SK-N-SH treated with all-trans-retinoic acid at 6 μM for 48 hours (cell line): ENCODE measurements around the gene NUTF2.

Experiments used
- ATAC-seq: fragments of 200-7000 bp; cut with Tn5 transposase; 3 replicates; pipeline ENCODE4 v1.9.1; 2020; ENCODE audit warnings: mild to moderate bottlenecking, moderate library complexity
- ARNTL ChIP-seq: fragments of 450-650 bp; formaldehyde crosslinking; IDR thresholded peaks from 2 replicates; pipeline ENCODE4 v1.5.0; 2020; ENCODE audit warnings: low read depth, mild to moderate bottlenecking, moderate library complexity, borderline replicate concordance
- BACH2 ChIP-seq: fragments of 250-450 bp; sonication (Bioruptor Pico); IDR thresholded peaks from 2 replicates; pipeline ENCODE4 v1.9.0; 2021; ENCODE audit warnings: mild to moderate bottlenecking, borderline replicate concordance
- CSDC2 ChIP-seq: fragments of 250-450 bp; sonication (Bioruptor Pico); IDR thresholded peaks from 2 replicates; pipeline ENCODE4 v1.5.0; 2020; ENCODE audit warnings: mild to moderate bottlenecking, moderate library complexity
- GLIS3 ChIP-seq: fragments of 250-450 bp; sonication (Bioruptor Pico); IDR thresholded peaks from 2 replicates; pipeline ENCODE4 v1.5.0; 2020; ENCODE audit warnings: mild to moderate bottlenecking, moderate library complexity
- ISL1 ChIP-seq: fragments of 250-450 bp; sonication (Bioruptor Pico); IDR thresholded peaks from 2 replicates; pipeline ENCODE4 v2.1.2; 2022; ENCODE audit warnings: mild to moderate bottlenecking, moderate library complexity
- OSR1 ChIP-seq: fragments of 250-450 bp; sonication (Bioruptor Pico); IDR thresholded peaks from 2 replicates; pipeline ENCODE4 v1.8.0; 2022; ENCODE audit warnings: moderate library complexity, mild to moderate bottlenecking, inconsistent platforms
- RARB ChIP-seq: fragments of 250-450 bp; sonication (Bioruptor Pico); IDR thresholded peaks from 2 replicates; pipeline ENCODE4 v1.8.0; 2021; ENCODE audit warnings: mild to moderate bottlenecking, moderate library complexity
- SNAI2 ChIP-seq: fragments of 250-450 bp; sonication (Bioruptor Pico); IDR thresholded peaks from 2 replicates; pipeline ENCODE4 v1.5.0; 2020; ENCODE audit warnings: mild to moderate bottlenecking, moderate library complexity
- TCF4 ChIP-seq: fragments of 250-450 bp; sonication (Bioruptor Pico); IDR thresholded peaks from 2 replicates; pipeline ENCODE4 v1.8.0; 2021; ENCODE audit warnings: mild to moderate bottlenecking, moderate library complexity, borderline replicate concordance
- TOX ChIP-seq: fragments of 250-450 bp; sonication (Bioruptor Pico); IDR thresholded peaks from 2 replicates; pipeline ENCODE4 v1.8.0; 2021; ENCODE audit warnings: mild to moderate bottlenecking, moderate library complexity, borderline replicate concordance
- ZC3H10 ChIP-seq: fragments of 250-450 bp; sonication (Bioruptor Pico); IDR thresholded peaks from 2 replicates; pipeline ENCODE4 v1.5.1; 2021; ENCODE audit warnings: mild to moderate bottlenecking, moderate library complexity
- ZFP30 ChIP-seq: fragments of 450-650 bp; formaldehyde crosslinking; IDR thresholded peaks from 2 replicates; pipeline ENCODE4 v1.5.0; 2022; ENCODE audit warnings: mild to moderate bottlenecking, moderate library complexity
- ZNF565 ChIP-seq: fragments of 450-650 bp; formaldehyde crosslinking; conservative IDR thresholded peaks from 2 replicates; pipeline ENCODE4 v1.5.0; 2020; ENCODE audit warnings: low read depth, mild to moderate bottlenecking, moderate library complexity
- ZNF8 ChIP-seq: fragments of 450-650 bp; formaldehyde crosslinking; IDR thresholded peaks from 2 replicates; pipeline ENCODE4 v1.5.0; 2020; ENCODE audit warnings: mild to moderate bottlenecking, moderate library complexity
- TF ChIP-seq, protein P1 (sequence below): fragments of 250-450 bp; sonication (Bioruptor Pico); IDR thresholded peaks from 2 replicates; pipeline ENCODE4 v1.5.1; 2020; ENCODE audit warnings: low read depth, mild to moderate bottlenecking, moderate library complexity
- TF ChIP-seq, protein P2 (sequence below): fragments of 250-450 bp; sonication (Bioruptor Pico); IDR thresholded peaks from 2 replicates; pipeline ENCODE4 v1.8.0; 2021; ENCODE audit warnings: low read depth, mild to moderate bottlenecking, moderate library complexity, borderline replicate concordance
- TF ChIP-seq, protein P3 (sequence below): fragments of 250-450 bp; sonication (Bioruptor Pico); IDR thresholded peaks from 2 replicates; pipeline ENCODE4 v1.5.1; 2021; ENCODE audit warnings: mild to moderate bottlenecking, moderate library complexity
- TF ChIP-seq, protein P4 (sequence below): fragments of 250-450 bp; sonication (Bioruptor Pico); IDR thresholded peaks from 2 replicates; pipeline ENCODE4 v1.5.0; 2020; ENCODE audit warnings: mild to moderate bottlenecking, moderate library complexity
- TF ChIP-seq, protein P5 (sequence below): fragments of 250-450 bp; sonication (Bioruptor Pico); IDR thresholded peaks from 2 replicates; pipeline ENCODE4 v1.8.0; 2020; ENCODE audit warnings: mild to moderate bottlenecking, moderate library complexity, borderline replicate concordance

NUTF2 gene

DNA sequence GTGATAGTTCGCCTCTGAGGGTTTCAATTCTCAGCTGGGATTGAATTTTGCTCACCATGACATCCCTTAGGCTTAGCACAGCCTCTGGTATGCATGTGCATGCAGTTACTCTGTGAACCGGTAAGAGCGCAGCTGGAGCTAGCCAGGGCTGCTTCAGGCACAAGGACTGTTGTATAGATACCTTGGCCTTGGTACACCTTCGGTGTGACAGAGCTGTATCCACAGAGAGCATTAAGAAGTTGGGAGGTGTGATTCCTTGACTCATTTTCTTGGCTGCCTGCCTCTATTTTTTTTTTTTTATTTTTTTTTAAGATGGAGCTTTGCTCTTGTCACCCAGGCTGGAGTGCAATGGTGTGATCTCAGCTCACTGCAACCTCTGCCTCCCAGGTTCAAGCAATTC is 2.2 kb upstream of the NUTF2 start:
- peak; percentile 22 for ATAC-seq
- TF ChIP-seq, protein P1, sequence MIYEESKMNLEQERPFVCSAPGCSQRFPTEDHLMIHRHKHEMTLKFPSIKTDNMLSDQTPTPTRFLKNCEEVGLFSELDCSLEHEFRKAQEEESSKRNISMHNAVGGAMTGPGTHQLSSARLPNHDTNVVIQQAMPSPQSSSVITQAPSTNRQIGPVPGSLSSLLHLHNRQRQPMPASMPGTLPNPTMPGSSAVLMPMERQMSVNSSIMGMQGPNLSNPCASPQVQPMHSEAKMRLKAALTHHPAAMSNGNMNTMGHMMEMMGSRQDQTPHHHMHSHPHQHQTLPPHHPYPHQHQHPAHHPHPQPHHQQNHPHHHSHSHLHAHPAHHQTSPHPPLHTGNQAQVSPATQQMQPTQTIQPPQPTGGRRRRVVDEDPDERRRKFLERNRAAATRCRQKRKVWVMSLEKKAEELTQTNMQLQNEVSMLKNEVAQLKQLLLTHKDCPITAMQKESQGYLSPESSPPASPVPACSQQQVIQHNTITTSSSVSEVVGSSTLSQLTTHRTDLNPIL (CRISPR knock-in tag) = no peak
- TF ChIP-seq ZNF565 (CRISPR knock-in tag) (no peak), ZNF8 (CRISPR knock-in tag) (no peak), GLIS3 (CRISPR knock-in tag) (no peak), TCF4 (CRISPR knock-in tag) (no peak), ARNTL (CRISPR knock-in tag) (no peak), ZC3H10 (no peak)
- TF ChIP-seq, protein P2, sequence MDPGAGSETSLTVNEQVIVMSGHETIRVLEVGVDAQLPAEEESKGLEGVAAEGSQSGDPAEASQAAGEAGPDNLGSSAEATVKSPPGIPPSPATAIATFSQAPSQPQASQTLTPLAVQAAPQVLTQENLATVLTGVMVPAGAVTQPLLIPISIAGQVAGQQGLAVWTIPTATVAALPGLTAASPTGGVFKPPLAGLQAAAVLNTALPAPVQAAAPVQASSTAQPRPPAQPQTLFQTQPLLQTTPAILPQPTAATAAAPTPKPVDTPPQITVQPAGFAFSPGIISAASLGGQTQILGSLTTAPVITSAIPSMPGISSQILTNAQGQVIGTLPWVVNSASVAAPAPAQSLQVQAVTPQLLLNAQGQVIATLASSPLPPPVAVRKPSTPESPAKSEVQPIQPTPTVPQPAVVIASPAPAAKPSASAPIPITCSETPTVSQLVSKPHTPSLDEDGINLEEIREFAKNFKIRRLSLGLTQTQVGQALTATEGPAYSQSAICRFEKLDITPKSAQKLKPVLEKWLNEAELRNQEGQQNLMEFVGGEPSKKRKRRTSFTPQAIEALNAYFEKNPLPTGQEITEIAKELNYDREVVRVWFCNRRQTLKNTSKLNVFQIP = no peak
- TF ChIP-seq, protein P3, sequence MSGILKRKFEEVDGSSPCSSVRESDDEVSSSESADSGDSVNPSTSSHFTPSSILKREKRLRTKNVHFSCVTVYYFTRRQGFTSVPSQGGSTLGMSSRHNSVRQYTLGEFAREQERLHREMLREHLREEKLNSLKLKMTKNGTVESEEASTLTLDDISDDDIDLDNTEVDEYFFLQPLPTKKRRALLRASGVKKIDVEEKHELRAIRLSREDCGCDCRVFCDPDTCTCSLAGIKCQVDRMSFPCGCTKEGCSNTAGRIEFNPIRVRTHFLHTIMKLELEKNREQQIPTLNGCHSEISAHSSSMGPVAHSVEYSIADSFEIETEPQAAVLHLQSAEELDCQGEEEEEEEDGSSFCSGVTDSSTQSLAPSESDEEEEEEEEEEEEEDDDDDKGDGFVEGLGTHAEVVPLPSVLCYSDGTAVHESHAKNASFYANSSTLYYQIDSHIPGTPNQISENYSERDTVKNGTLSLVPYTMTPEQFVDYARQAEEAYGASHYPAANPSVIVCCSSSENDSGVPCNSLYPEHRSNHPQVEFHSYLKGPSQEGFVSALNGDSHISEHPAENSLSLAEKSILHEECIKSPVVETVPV (CRISPR knock-in tag) = no peak
- TF ChIP-seq, protein P4, sequence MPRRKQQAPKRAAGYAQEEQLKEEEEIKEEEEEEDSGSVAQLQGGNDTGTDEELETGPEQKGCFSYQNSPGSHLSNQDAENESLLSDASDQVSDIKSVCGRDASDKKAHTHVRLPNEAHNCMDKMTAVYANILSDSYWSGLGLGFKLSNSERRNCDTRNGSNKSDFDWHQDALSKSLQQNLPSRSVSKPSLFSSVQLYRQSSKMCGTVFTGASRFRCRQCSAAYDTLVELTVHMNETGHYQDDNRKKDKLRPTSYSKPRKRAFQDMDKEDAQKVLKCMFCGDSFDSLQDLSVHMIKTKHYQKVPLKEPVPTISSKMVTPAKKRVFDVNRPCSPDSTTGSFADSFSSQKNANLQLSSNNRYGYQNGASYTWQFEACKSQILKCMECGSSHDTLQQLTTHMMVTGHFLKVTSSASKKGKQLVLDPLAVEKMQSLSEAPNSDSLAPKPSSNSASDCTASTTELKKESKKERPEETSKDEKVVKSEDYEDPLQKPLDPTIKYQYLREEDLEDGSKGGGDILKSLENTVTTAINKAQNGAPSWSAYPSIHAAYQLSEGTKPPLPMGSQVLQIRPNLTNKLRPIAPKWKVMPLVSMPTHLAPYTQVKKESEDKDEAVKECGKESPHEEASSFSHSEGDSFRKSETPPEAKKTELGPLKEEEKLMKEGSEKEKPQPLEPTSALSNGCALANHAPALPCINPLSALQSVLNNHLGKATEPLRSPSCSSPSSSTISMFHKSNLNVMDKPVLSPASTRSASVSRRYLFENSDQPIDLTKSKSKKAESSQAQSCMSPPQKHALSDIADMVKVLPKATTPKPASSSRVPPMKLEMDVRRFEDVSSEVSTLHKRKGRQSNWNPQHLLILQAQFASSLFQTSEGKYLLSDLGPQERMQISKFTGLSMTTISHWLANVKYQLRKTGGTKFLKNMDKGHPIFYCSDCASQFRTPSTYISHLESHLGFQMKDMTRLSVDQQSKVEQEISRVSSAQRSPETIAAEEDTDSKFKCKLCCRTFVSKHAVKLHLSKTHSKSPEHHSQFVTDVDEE = no peak

DNA sequence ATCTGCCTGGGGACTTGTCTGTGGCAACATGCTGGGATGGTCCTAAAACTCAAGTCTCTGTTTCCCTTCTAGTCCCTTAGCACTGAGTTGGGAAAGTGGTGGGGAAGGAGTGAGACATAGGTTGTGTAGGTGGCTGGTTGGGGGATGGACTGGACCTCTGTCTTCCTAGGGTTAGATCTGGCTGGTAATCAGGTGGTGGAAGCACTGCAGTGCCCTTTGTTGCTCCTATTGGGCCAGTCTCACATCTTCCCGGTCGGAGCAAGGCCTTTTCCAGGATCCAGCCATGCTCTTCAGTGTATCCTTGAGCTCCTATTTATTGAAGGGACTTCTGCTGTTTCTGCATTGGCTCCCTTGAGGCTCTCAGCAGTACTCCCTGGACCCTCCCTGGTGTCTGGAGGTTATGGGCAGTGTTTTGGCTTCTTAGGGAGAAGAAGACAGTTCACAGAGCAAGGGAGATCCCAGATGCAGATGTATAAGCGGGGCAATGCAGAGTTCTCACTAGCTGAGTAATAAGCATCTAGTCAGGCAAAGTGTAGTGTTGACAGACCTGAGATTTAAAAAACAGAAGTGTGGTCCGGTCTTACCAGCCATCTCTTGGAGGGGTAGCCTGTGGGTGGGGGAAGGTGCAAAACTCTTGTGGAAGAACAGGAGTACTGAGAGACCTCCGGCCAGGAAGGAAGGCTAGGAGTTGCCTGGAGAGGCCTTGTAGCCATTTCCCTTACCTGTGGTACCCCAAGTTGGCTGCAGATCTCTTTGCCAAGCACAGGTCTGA is 1.3 kb upstream of the NUTF2 start:
- no peak for TF ChIP-seq GLIS3 (CRISPR knock-in tag)
- TF ChIP-seq CSDC2 (CRISPR knock-in tag) = no peak
- TF ChIP-seq ARNTL (CRISPR knock-in tag) = no peak
- TF ChIP-seq, protein P2 = no peak
- TF ChIP-seq, protein P3 (CRISPR knock-in tag) = no peak
- TF ChIP-seq, protein P5, sequence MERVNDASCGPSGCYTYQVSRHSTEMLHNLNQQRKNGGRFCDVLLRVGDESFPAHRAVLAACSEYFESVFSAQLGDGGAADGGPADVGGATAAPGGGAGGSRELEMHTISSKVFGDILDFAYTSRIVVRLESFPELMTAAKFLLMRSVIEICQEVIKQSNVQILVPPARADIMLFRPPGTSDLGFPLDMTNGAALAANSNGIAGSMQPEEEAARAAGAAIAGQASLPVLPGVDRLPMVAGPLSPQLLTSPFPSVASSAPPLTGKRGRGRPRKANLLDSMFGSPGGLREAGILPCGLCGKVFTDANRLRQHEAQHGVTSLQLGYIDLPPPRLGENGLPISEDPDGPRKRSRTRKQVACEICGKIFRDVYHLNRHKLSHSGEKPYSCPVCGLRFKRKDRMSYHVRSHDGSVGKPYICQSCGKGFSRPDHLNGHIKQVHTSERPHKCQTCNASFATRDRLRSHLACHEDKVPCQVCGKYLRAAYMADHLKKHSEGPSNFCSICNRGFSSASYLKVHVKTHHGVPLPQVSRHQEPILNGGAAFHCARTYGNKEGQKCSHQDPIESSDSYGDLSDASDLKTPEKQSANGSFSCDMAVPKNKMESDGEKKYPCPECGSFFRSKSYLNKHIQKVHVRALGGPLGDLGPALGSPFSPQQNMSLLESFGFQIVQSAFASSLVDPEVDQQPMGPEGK (CRISPR knock-in tag) = no peak
- TF ChIP-seq ZNF8 (CRISPR knock-in tag) = no peak
- TF ChIP-seq ZFP30 (CRISPR knock-in tag) = no peak
- TF ChIP-seq, protein P1 (CRISPR knock-in tag) = no peak
- TF ChIP-seq BACH2 = no peak
- TF ChIP-seq ZC3H10 = no peak
- TF ChIP-seq RARB (CRISPR knock-in tag) = no peak
- no peak for TF ChIP-seq SNAI2 (CRISPR knock-in tag)
- TF ChIP-seq ISL1 (CRISPR knock-in tag) = no peak
- no peak for TF ChIP-seq ZNF565 (CRISPR knock-in tag)
- TF ChIP-seq, protein P4 = no peak
- no peak for TF ChIP-seq TOX (CRISPR knock-in tag)
- TF ChIP-seq OSR1 = no peak

More for the DNA sequence above, 1.3 kb upstream of the NUTF2 start:
- no peak for ATAC-seq
